ENCODE results near the gene CNNM3.

The CNNM3 gene

DNA sequence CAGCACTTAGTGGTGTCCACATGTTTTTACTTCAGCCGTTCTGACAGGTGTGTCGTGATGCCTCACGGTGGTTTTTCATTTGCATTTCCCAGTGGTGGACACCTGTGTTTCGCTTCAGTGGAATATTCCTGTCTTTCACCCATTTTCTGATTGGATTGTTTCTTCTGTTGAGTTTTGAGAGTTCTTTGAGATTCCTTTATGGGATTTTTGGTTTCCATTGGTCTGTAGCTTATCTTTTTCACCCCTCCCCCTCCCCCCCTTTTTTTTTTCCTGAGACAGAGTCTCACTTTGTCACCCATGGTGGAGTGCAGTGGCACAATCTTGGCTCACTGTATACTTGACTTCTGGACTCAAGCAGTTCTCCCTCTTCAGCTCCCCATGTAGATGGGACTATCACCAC lies 19.8 kb downstream of the CNNM3 start:
- no peak for DNase-seq (ENCODE audit: extremely low spot score, insufficient read length, low read depth)

GRCh38 chr2:96837575-96837974 lies 21.5 kb downstream of the CNNM3 start:
- no peak for FAIRE-seq
- DNase-seq (ENCODE audit: extremely low spot score, insufficient read length, low read depth), result no peak

More for the DNA sequence above, 19.8 kb downstream of the CNNM3 start:
- FAIRE-seq, result no peak

GRCh38 chr2:96838345-96839292 lies 22.6 kb downstream of the CNNM3 start:
- FAIRE-seq, result no peak

DNA sequence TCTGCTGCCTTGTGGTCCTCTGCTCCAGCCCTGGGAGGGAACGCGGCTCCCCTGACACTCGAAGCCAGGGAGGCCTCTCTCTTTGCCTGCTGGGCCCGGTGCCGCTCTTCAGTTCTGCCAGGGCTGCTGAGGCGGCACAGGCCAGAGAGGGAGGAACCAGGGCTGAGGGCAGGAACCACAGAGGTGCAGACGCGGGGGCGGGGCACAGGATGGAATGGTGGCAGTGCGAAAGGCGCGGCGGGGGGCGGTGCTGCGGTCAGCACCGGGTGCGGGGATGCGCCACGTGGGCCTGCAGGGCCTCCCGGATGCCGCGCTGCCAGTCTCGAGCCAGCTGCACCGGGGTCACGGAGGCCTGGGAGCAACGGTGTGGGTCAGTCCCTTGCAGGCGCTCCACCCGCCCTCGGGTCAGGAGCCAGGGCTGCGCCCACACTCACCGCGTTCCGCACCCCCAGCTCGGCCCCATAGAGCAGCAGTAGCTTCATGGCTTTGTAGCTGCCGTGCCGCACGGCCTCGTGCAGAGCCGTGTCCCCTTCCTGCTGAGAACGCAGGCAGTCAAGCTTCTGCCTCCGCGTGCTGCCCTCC lies 23.3 kb downstream of the CNNM3 start:
- FAIRE-seq (peak; percentile 66), DNase-seq (ENCODE audit: extremely low spot score, insufficient read length, low read depth) (peak; percentile 25)

More at GRCh38 chr2:96838345-96839292, 22.6 kb downstream of the CNNM3 start:
- no peak for DNase-seq (ENCODE audit: extremely low spot score, insufficient read length, low read depth)

- FAIRE-seq (no peak), DNase-seq (ENCODE audit: extremely low spot score, insufficient read length, low read depth) (no peak)
These were observed 24.1 kb downstream of the CNNM3 start for GRCh38 chr2:96839875-96840850.

DNA sequence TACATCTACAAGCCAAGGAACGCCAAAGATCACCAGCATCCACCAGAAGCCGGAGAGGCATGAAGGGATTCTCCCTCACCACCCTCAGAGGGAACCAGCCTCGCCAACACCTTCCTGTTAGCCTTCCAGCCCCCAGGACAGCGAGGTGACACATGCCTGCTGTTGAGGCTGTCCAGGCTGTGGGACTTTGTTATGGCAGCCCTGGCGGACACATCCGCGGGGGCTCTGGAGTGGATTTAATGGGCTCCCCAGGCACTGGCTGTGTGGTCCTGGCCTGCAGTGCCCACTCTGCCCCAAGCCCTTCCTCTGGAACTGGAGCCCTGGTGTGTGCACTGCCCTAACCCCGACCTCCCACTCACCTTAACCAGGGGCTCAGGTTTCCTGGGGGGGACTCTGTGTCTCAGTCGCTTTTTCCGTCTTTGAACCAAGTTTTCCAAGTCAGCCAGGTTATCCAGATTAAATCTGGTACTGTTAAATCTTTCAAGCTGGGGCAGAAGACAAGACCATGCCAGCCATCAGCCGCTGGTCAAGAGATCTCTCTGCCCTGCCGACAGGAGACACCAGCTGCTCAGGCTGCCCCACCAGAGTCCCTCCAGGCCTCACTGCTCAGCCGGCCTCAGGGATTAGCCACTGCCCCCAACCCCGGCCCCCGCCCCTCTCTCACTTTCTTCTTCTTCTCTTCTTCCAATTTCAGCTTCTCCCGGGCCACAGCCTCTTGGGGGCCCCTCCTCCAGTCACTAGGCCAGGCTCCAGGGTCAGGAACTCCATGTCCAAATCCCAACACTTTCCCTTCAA lies 25.8 kb downstream of the CNNM3 start:
- FAIRE-seq (no peak), DNase-seq (ENCODE audit: extremely low spot score, insufficient read length, low read depth) (no peak)

DNA sequence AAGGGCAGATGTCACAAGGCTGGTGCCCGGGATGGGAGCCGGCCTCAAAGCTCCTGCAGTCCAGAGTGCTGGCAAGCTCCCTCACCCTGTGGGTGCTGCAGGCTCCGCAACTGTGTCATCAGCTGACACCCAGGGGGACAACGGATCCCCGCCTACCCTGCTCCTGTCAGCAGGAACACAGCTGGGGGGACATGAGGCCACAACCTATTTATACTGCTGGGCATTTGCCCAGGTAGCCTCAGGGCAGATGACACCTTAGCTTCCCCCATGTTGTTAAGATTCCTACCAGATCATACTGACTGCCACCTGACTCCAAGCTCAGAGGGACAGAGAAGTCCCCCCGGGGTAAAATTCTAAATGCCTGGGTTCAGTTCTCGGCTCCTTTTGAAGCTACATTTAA lies 26.5 kb downstream of the CNNM3 start:
- DNase-seq (ENCODE audit: extremely low spot score, insufficient read length, low read depth) (no peak), FAIRE-seq (no peak)

GRCh38 chr2:96843538-96844268 lies 27.6 kb downstream of the CNNM3 start, which contains the start of gene ANKRD23:
TSS of gene ANKRD23 (minus strand) at chr2:96844021. CDS start at chr2:96843992, 29 bp downstream.
- DNase-seq (ENCODE audit: extremely low spot score, insufficient read length, low read depth) (no peak), FAIRE-seq (no peak)

- DNase-seq (ENCODE audit: extremely low spot score, insufficient read length, low read depth), result no peak
- no peak for FAIRE-seq
These were observed 28.3 kb downstream of the CNNM3 start for GRCh38 chr2:96844405-96844808.

- DNase-seq (ENCODE audit: extremely low spot score, insufficient read length, low read depth), result no peak
These were observed 30.8 kb downstream of the CNNM3 start for GRCh38 chr2:96846825-96847224.

DNA sequence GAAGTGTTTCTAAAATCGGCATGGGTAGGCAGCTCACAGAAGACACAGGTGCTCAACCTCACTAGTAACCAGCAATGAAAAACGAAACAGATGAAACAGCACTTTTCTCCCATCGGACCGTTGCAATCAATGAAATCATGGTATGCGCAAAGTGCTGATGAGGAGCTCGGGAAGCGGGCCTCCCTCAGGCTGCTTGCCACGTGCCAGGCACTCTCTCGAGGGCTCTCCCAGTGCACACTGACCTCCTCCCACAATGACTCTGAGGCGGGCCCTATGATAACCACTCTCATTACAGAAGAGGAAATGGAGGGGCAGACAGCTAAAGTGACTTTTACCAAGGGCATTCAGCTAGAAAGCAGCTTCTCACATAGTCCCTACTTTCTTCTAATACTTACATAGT lies 31.5 kb downstream of the CNNM3 start:
- DNase-seq (ENCODE audit: extremely low spot score, insufficient read length, low read depth) (no peak), FAIRE-seq (no peak)

More at GRCh38 chr2:96846825-96847224, 30.8 kb downstream of the CNNM3 start:
- no peak for FAIRE-seq

DNA sequence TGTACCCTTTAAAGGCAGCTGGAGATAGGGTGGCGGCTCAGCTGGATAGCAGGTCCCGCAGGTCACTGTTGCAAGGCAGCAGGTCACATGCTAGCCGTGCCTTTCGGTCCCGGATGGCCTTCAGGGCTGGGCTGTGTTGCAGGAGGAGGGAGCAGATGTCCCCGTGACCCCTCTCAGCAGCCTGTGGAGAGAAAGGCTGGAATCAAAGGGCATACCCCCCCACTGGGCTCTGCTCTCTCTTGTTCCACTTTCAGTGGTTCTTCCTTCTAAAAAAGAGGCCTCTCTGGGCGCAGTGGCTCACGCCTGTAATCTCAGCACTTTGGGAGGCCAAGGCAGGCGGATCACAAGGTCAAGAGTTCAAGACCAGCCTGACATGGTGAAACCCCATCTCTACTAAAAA lies 32.2 kb downstream of the CNNM3 start:
- FAIRE-seq (no peak), DNase-seq (ENCODE audit: extremely low spot score, insufficient read length, low read depth) (no peak)

GRCh38 chr2:96852667-96853066 lies 36.6 kb downstream of the CNNM3 start:
- FAIRE-seq, result no peak

GRCh38 chr2:96853321-96853720 lies 37.3 kb downstream of the CNNM3 start:
- DNase-seq (ENCODE audit: extremely low spot score, insufficient read length, low read depth) (no peak), FAIRE-seq (no peak)

More at GRCh38 chr2:96852667-96853066, 36.6 kb downstream of the CNNM3 start:
- DNase-seq (ENCODE audit: extremely low spot score, insufficient read length, low read depth), result no peak

DNA sequence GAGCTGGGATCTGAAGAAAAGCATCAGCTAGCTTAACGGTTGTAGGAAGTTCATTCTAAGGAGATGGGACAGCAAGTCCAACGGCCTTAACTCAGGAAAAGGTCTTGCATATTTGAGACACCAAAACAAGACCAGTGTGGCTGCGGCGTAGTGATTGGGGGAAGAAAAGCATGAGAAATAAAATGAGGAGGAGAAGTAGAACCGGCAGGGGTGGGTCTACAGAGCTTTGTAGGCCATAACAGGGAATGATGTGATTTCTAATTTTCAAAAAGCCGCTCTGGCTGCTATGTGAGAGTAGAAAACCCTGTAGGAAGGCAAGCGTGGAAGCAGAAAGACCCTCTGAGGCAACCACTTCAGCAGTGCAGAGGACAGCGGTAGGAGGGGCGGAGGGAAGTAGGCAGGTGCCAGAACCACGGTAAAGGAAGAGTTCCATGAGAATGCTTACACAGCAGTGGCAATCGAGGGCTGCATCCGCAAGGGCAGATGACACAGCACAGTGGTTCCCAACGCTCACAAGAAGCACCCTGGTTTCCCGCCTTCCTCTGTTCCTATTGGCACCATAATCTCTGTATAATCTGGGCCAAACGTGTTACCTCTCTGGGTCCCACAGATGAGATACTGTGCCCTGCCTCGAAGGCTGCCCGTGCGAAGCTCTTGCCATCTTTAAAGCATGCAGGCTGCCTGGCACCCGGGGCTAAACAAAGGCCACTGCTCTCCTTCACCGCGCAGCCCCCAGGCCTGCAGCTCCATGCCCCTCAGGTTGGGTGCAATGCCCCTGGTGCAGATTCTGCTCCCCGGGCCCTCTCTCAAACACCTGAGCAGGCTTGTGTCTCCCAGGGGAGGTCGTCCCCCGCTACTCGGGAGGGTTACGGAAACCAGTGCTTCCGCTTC lies 41.0 kb downstream of the CNNM3 start:
- FAIRE-seq (peak; percentile 68), DNase-seq (ENCODE audit: extremely low spot score, insufficient read length, low read depth) (no peak)

GRCh38 chr2:96857667-96858372 lies 41.8 kb downstream of the CNNM3 start, which contains the start of gene ANKRD39:
TSS of gene ANKRD39 (minus strand) at chr2:96858016. CDS start at chr2:96857987, 29 bp downstream.
- FAIRE-seq (peak; percentile 95), DNase-seq (ENCODE audit: extremely low spot score, insufficient read length, low read depth) (peak; percentile 98)

- FAIRE-seq (no peak), DNase-seq (ENCODE audit: extremely low spot score, insufficient read length, low read depth) (no peak)
These were observed 43.1 kb downstream of the CNNM3 start for GRCh38 chr2:96859099-96859649.
